Hepatocyte (in vitro differentiated cells): ENCODE measurements around the gene PIBF1.

Experiments
- CTCF ChIP-seq: fragments of 200-600 bp; sonication (generic); IDR thresholded peaks from 2 replicates; pipeline ENCODE4 v1.5.1; 2016; ENCODE audit warnings: antibody characterized with exemption, mild to moderate bottlenecking; ENCODE audit not compliant: poor library complexity
- EZH2 ChIP-seq: fragments of 200-600 bp; sonication (generic); IDR thresholded peaks from 2 replicates; pipeline ENCODE4 v1.6.1; 2016; ENCODE audit warnings: antibody characterized with exemption, mild to moderate bottlenecking, borderline replicate concordance

- TF ChIP-seq CTCF (peak; percentile 29), EZH2 (no peak)
Measured at GRCh38 chr13:73059460-73060250, 277.7 kb downstream of the PIBF1 start.
